ENCODE measurements around the gene NDNF. TPM values are rescaled to one million over a fixed set of nuclear protein-coding genes. Genes with fewer than 3 reads are reported as not detected.

NDNF gene
- total RNA-seq, 3 donors from 2014 or later, result 2.2 to 5.1 (median 2.6) TPM

DNA sequence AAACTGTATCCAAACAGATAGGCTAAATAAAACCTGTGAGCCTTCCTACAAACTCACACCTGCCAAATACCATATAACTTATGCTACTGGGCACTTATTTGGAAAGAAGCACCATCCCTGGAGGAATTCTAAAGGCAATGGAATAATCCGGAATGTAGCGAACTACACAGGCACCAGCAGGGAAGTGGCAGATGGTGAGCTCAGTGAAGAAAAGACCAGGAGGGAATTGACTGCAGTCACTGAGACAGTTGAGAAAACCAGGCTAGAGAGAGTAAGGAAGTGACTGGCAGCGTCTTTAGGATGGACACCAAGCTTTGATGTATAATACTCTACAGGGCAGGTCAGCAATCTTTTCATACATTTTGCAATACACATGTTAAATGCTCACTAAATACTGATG is 16.3 kb downstream of the NDNF start:
- no peak overlapping the region for H3K4me3 ChIP-seq
- intact Hi-C loops (cut with DNase I; ENCODE audit: low total_unique reads), result no loop called here
- no peak overlapping the region for H3K27ac ChIP-seq
- H3K9me3 ChIP-seq, result no peaks in the 10 kb centered on the region
- peaks cover 0 to 5% of the 10 kb centered on the region in 2 donors for H3K27me3 ChIP-seq
- DNase-seq (ENCODE audit: low spot score in 2 of 2), result no peak
- no peaks in the 10 kb centered on the region for H3K4me1 ChIP-seq
- TF ChIP-seq POLR2A (IDR thresholded peaks at IDR 0.05), result no peak
- TF ChIP-seq POLR2AphosphoS5 (IDR thresholded peaks at IDR 0.05), result no peak
- TF ChIP-seq, protein P1, sequence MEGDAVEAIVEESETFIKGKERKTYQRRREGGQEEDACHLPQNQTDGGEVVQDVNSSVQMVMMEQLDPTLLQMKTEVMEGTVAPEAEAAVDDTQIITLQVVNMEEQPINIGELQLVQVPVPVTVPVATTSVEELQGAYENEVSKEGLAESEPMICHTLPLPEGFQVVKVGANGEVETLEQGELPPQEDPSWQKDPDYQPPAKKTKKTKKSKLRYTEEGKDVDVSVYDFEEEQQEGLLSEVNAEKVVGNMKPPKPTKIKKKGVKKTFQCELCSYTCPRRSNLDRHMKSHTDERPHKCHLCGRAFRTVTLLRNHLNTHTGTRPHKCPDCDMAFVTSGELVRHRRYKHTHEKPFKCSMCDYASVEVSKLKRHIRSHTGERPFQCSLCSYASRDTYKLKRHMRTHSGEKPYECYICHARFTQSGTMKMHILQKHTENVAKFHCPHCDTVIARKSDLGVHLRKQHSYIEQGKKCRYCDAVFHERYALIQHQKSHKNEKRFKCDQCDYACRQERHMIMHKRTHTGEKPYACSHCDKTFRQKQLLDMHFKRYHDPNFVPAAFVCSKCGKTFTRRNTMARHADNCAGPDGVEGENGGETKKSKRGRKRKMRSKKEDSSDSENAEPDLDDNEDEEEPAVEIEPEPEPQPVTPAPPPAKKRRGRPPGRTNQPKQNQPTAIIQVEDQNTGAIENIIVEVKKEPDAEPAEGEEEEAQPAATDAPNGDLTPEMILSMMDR (IDR thresholded peaks at IDR 0.05), result no peak
- no peaks in the 10 kb centered on the region for H3K36me3 ChIP-seq

DNA sequence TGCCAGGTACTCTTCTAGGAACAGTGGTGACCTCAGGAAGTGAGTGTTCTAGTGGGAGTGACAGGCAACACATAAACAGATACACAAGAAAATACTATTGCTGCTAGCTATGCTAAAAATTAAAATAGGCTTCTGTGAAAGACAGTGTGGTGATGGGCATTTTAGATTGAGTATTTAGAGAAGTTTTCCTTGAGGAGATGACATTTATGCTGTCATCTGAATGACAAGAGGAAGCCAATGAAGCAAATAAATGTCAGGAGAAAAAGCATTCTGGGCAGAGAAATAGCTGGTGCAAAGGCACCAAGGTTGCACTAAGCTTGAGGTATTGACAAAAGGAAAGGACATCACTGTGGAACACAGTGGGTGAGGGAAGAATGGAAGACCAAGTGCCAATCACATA is 18.0 kb downstream of the NDNF start:
- TF ChIP-seq POLR2A (IDR thresholded peaks at IDR 0.05), result no peak
- TF ChIP-seq, protein P1 (IDR thresholded peaks at IDR 0.05), result no peak
- no peak for TF ChIP-seq POLR2AphosphoS5 (IDR thresholded peaks at IDR 0.05)
- no peaks in the 10 kb centered on the region for H3K36me3 ChIP-seq
- DNase-seq (ENCODE audit: low spot score in 2 of 2), result no peak
- H3K4me3 ChIP-seq, result no peak overlapping the region
- H3K27me3 ChIP-seq, result peaks cover 0 to 5% of the 10 kb centered on the region in 2 donors
- no peaks in the 10 kb centered on the region for H3K9me3 ChIP-seq
- no peak overlapping the region for H3K27ac ChIP-seq
- intact Hi-C loops (cut with DNase I; ENCODE audit: low total_unique reads), result no loop called here
- H3K4me1 ChIP-seq, result no peaks in the 10 kb centered on the region

DNA sequence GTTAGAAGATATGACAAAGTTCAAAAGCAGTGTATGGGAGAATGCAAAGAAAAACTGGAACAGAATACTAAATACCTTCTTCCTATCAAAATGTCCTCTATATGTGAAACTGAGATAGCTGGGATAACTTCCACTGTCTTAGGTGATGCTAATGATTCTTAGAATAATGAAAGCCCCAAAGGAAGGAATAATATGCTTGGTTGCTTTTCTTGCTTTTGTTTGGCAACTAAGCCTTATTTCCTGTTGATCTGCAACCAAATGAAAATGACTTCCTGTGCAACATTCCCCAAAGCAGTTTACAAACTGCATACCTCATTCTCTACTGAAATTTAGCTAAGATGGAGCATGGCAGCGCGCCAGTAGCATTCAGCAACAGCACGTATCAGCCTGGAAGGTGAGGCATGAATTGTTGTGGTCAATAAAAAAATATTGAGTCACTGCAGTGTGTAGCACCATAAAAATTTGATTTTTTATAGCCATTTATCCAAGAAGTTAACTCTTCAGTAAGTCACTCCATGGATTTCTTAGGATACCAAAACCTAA is 18.7 kb downstream of the NDNF start:
- Histone ChIP-seq H3K36me3 (no peaks in the 10 kb centered on the region), H3K4me1 (no peaks in the 10 kb centered on the region), H3K9me3 (no peaks in the 10 kb centered on the region), H3K27me3 (peaks cover 0 to 5% of the 10 kb centered on the region in 2 donors), H3K27ac (no peak overlapping the region), H3K4me3 (no peak overlapping the region)
- DNase-seq (ENCODE audit: low spot score in 2 of 2), result no peak
- intact Hi-C loops (cut with DNase I; ENCODE audit: low total_unique reads), result no loop called here
- TF ChIP-seq POLR2AphosphoS5 (IDR thresholded peaks at IDR 0.05) (no peak), POLR2A (IDR thresholded peaks at IDR 0.05) (no peak)
- TF ChIP-seq, protein P1 (IDR thresholded peaks at IDR 0.05), result no peak

DNA sequence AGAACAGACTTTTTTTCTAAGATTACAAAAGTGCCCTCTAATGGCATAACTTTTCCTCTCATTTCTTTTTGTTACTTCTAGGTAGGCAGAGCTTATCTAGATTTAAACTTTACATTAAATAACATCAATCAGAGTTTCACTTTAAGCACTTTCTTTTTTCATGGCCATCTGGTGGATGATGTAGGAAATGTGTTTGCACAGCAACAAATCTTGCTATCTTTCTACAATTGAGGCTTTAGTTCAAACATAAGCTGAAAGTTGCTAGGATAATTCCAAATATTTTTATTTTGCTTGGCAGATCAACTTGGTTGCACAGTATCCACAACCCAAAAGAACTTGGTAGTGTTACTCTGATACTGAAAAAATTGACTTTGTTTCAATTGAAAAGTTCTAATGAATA is 22.0 kb downstream of the NDNF start:
- Histone ChIP-seq H3K27me3 (no peaks in the 10 kb centered on the region), H3K27ac (no peak overlapping the region), H3K4me3 (no peak overlapping the region), H3K36me3 (no peaks in the 10 kb centered on the region), H3K4me1 (no peaks in the 10 kb centered on the region), H3K9me3 (no peaks in the 10 kb centered on the region)
- TF ChIP-seq POLR2A (IDR thresholded peaks at IDR 0.05) (no peak), POLR2AphosphoS5 (IDR thresholded peaks at IDR 0.05) (no peak)
- TF ChIP-seq, protein P1 (IDR thresholded peaks at IDR 0.05), result no peak
- intact Hi-C loops (cut with DNase I; ENCODE audit: low total_unique reads), result no loop called here
- no peak for DNase-seq (ENCODE audit: low spot score in 2 of 2)

DNA sequence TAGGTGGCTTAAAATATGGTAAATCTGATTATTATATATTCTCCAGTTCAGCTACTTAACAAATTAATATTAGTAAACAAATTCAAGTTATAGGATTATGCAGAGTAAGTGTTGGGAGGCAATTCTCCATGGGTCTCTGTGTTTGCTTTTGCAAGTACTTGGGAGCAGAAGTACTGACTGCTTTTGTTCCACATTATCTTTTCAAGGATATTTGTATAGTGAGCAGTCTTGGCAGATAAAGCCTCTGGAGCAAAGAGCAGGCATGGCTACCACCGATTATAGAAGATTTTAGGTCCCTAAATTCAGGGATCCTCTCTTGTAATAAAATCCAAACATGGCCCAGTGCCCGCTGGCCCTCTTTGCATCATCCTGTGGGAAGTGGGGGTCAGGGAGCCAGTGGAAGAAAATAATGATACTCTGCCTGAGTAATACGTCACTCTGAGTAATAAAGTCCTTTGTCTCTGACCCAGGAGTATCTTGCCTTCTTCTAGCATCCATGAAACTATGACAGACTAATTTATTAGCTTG is 23.2 kb downstream of the NDNF start:
- Histone ChIP-seq H3K4me1 (no peaks in the 10 kb centered on the region), H3K4me3 (no peak overlapping the region), H3K27ac (no peak overlapping the region), H3K9me3 (no peaks in the 10 kb centered on the region), H3K27me3 (no peaks in the 10 kb centered on the region), H3K36me3 (no peaks in the 10 kb centered on the region)
- DNase-seq (ENCODE audit: low spot score in 2 of 2), result no peak
- intact Hi-C loops (cut with DNase I; ENCODE audit: low total_unique reads), result no loop called here
- TF ChIP-seq, protein P1 (IDR thresholded peaks at IDR 0.05), result no peak
- no peak for TF ChIP-seq POLR2AphosphoS5 (IDR thresholded peaks at IDR 0.05)
